Stimulated activated CD8-positive, alpha-beta memory T cell treated with anti-CD3 and anti-CD28 coated beads, Interleukin-15, amount 100 ng/mL, for 4 hours (primary cell): ENCODE data around the gene RNF103.
"Not testable (repeated sequence)": the region's sequence is repeated elsewhere in the genome, so short reads cannot be mapped to it uniquely, and the experiment has no call there.

Experiments
- DNase-seq, 2 donors: peaks; one replicate each; pipeline ENCODE4 v3.0.0-alpha.2; 2020; ENCODE audit warnings: low read depth in 2 of 2

Gene RNF103

GRCh38 chr2:86623043-86623493, 597 bp downstream of the RNF103 start:
- peak in 1 of 2 donors; percentile 26 for DNase-seq

GRCh38 chr2:86622519-86623042, 1.1 kb downstream of the RNF103 start:
- no peak for DNase-seq

GRCh38 chr2:86621280-86621943, 2.3 kb downstream of the RNF103 start:
- DNase-seq = no peak

GRCh38 chr2:86617738-86618137, 5.9 kb downstream of the RNF103 start:
- no peak for DNase-seq

GRCh38 chr2:86617153-86617552, 6.5 kb downstream of the RNF103 start:
- DNase-seq = no peak

GRCh38 chr2:86616502-86616901, 7.2 kb downstream of the RNF103 start:
- no peak for DNase-seq

GRCh38 chr2:86615596-86615995, 8.1 kb downstream of the RNF103 start:
- no peak for DNase-seq

- no peak for DNase-seq
These were observed 10.2 kb downstream of the RNF103 start for GRCh38 chr2:86613515-86613914.

GRCh38 chr2:86610871-86611270, 12.8 kb downstream of the RNF103 start:
- no peak for DNase-seq

- no peak for DNase-seq
These were observed 14.7 kb downstream of the RNF103 start for GRCh38 chr2:86608832-86609410.

GRCh38 chr2:86603905-86604304, 19.8 kb downstream of the RNF103 start:
- DNase-seq = no peak

- no peak for DNase-seq
These were observed 24.7 kb downstream of the RNF103 start for GRCh38 chr2:86598966-86599365.

GRCh38 chr2:86596118-86596517, 27.5 kb downstream of the RNF103 start:
- no peak for DNase-seq

GRCh38 chr2:86593266-86593665, 30.4 kb downstream of the RNF103 start:
- no peak for DNase-seq

- no peak for DNase-seq
These were observed 31.0 kb downstream of the RNF103 start for GRCh38 chr2:86592547-86593230.

- DNase-seq = not testable (repeated sequence)
These were observed 34.0 kb downstream of the RNF103 start for GRCh38 chr2:86589701-86590100.

- DNase-seq = no peak
These were observed 39.3 kb downstream of the RNF103 start for GRCh38 chr2:86584151-86584913.

GRCh38 chr2:86580560-86580959, 43.1 kb downstream of the RNF103 start:
- no peak for DNase-seq

GRCh38 chr2:86577817-86578456, 45.7 kb downstream of the RNF103 start:
- DNase-seq = no peak

GRCh38 chr2:86570059-86570458, 53.6 kb downstream of the RNF103 start:
- no peak for DNase-seq

- DNase-seq = no peak
These were observed 56.9 kb downstream of the RNF103 start for GRCh38 chr2:86566821-86567190.
